Measurements from ENCODE around the gene SLC23A2.

DNA sequence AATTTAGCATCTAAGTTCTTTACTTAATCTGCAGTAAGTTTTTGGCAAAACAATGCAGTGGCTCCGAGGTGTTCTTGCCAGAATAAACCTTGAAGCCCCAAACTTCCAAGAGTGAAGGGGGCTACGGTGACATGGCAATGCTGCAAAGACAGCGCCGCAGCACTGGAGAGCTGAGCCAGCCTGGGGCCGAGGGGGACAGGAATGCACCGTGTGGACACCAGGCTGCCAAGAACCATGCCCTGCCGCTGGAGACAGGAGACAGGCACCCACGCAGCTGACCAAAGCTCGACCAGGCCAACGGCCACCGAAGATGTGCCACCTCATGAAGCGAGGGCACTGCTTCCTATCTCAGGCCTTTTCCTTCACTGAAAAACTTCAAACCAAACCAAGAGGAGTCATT lies 146.2 kb downstream of the SLC23A2 start:
- TF ChIP-seq, protein P1, sequence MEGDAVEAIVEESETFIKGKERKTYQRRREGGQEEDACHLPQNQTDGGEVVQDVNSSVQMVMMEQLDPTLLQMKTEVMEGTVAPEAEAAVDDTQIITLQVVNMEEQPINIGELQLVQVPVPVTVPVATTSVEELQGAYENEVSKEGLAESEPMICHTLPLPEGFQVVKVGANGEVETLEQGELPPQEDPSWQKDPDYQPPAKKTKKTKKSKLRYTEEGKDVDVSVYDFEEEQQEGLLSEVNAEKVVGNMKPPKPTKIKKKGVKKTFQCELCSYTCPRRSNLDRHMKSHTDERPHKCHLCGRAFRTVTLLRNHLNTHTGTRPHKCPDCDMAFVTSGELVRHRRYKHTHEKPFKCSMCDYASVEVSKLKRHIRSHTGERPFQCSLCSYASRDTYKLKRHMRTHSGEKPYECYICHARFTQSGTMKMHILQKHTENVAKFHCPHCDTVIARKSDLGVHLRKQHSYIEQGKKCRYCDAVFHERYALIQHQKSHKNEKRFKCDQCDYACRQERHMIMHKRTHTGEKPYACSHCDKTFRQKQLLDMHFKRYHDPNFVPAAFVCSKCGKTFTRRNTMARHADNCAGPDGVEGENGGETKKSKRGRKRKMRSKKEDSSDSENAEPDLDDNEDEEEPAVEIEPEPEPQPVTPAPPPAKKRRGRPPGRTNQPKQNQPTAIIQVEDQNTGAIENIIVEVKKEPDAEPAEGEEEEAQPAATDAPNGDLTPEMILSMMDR (conservative IDR thresholded peaks at IDR 0.05) = no peak
- TF ChIP-seq EZH2 (IDR thresholded peaks at IDR 0.05; ENCODE audit: low read depth) = no peak

Data from PC-9 (cell line).